Measurements from ENCODE around the gene PRKCE. TPM values are rescaled to one million over a fixed set of nuclear protein-coding genes. Genes with fewer than 3 reads are reported as not detected.

Gene PRKCE
- total RNA-seq, 1 donor from 2014 or later: 23.1 TPM

GRCh38 chr2:45777996-45778719 is 126.7 kb downstream of the PRKCE start:
- no peak for DNase-seq (ENCODE audit: low read depth, low spot score)

GRCh38 chr2:45778720-45779171 is 127.3 kb downstream of the PRKCE start:
- peak; percentile 29 for DNase-seq (ENCODE audit: low read depth, low spot score)

- DNase-seq (ENCODE audit: low read depth, low spot score): no peak
Observed at GRCh38 chr2:45780541-45781463, 129.3 kb downstream of the PRKCE start.

- DNase-seq (ENCODE audit: low read depth, low spot score): no peak
Observed at GRCh38 chr2:45781464-45781811, 130.0 kb downstream of the PRKCE start.

- DNase-seq (ENCODE audit: low read depth, low spot score): no peak
Observed at GRCh38 chr2:45782436-45782835, 131.0 kb downstream of the PRKCE start.

- no peak for DNase-seq (ENCODE audit: low read depth, low spot score)
Observed at GRCh38 chr2:45782986-45783385, 131.5 kb downstream of the PRKCE start.

- no peak for DNase-seq (ENCODE audit: low read depth, low spot score)
Observed at GRCh38 chr2:45786030-45786835, 134.8 kb downstream of the PRKCE start.

- DNase-seq (ENCODE audit: low read depth, low spot score): no peak
Observed at GRCh38 chr2:45786836-45787357, 135.4 kb downstream of the PRKCE start.

- DNase-seq (ENCODE audit: low read depth, low spot score): no peak
Observed at GRCh38 chr2:45788401-45788800, 136.9 kb downstream of the PRKCE start.

- DNase-seq (ENCODE audit: low read depth, low spot score): no peak
Observed at GRCh38 chr2:45789317-45789716, 137.8 kb downstream of the PRKCE start.

- DNase-seq (ENCODE audit: low read depth, low spot score): peak; percentile 60
Observed at GRCh38 chr2:45789961-45790723, 138.7 kb downstream of the PRKCE start.

- no peak for DNase-seq (ENCODE audit: low read depth, low spot score)
Observed at GRCh38 chr2:45793305-45793962, 142.0 kb downstream of the PRKCE start.

- peak; percentile 10 for DNase-seq (ENCODE audit: low read depth, low spot score)
Observed at GRCh38 chr2:45794134-45794617, 142.7 kb downstream of the PRKCE start.

- no peak for DNase-seq (ENCODE audit: low read depth, low spot score)
Observed at GRCh38 chr2:45796500-45796899, 145.0 kb downstream of the PRKCE start.

GRCh38 chr2:45797451-45798230 is 146.2 kb downstream of the PRKCE start:
- no peak for DNase-seq (ENCODE audit: low read depth, low spot score)

GRCh38 chr2:45799679-45800381 is 148.4 kb downstream of the PRKCE start:
- DNase-seq (ENCODE audit: low read depth, low spot score): no peak

GRCh38 chr2:45802499-45803138 is 151.1 kb downstream of the PRKCE start:
- no peak for DNase-seq (ENCODE audit: low read depth, low spot score)
